ENCODE measurements around the gene CCDC122.

DNA sequence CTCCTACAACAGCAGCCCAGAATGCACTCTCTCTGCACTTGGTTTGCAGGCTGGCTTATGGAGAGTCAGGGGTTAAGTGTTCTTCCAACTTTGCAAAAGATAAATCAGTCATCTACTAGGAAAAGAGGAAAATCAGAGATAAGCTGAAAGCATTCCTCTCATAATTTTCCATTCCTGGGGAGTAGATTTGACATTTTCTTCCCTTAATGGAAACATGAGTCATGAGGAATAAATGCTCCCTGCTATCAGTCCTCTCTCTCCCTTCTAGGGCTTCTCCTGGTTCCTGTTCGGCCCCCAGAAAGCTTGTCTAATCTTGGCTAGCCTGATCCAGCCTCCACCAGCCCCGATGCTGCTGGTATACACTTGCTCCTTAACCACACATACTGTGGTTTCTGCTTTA is 64.3 kb downstream of the CCDC122 start:
- no peak for TF ChIP-seq POLR2AphosphoS5 (IDR thresholded peaks at IDR 0.05; ENCODE audit: borderline replicate concordance, low read depth, low read length)
- TF ChIP-seq EZH2 (IDR thresholded peaks at IDR 0.05) = no peak
- TF ChIP-seq FOXP2 (optimal IDR thresholded peaks at IDR 0.05; ENCODE audit: control extremely low read depth, extremely low read length, insufficient read depth) = no peak
